Measurements from ENCODE around the gene HCRTR1. TPM values are rescaled to one million over a fixed set of nuclear protein-coding genes. Genes with fewer than 3 reads are reported as not detected.

Gene HCRTR1
- total RNA-seq, 4 donors from 2014 or later, result 0.21 to 2.5 TPM; not detected in 2

GRCh38 chr1:31666263-31666963 is 48.9 kb downstream of the HCRTR1 start:
- Histone ChIP-seq H3K27ac (peak overlapping the region; percentile 53 to 79 (median 70)), H3K27me3 (no peaks in the 10 kb centered on the region), H3K9me3 (no peaks in the 10 kb centered on the region), H3K4me3 (no peak overlapping the region), H3K36me3 (peaks cover 0 to 9% (median 0%) of the 10 kb centered on the region in 3 donors), H3K4me1 (peaks cover 0 to 88% (median 43%) of the 10 kb centered on the region in 4 donors)
- DNase-seq (ENCODE audit: low spot score in 2 of 2), result peak; percentile 21 to 42
- 43 to 55% methylated on average over 10 of the region's 10 CpGs for WGBS, 2 donors
- TF ChIP-seq POLR2A (IDR thresholded peaks at IDR 0.05) (no peak), EP300 (IDR thresholded peaks at IDR 0.05) (no peak), CTCF (IDR thresholded peaks at IDR 0.05) (no peak)

- no peaks in the 10 kb centered on the region for H3K9me3 ChIP-seq
- peaks cover 0 to 9% (median 0%) of the 10 kb centered on the region in 3 donors for H3K36me3 ChIP-seq
- DNase-seq (ENCODE audit: low spot score in 2 of 2), result no peak
- TF ChIP-seq CTCF (IDR thresholded peaks at IDR 0.05) (no peak), POLR2A (IDR thresholded peaks at IDR 0.05) (no peak), EP300 (IDR thresholded peaks at IDR 0.05) (no peak)
- WGBS, 2 donors, result 70% methylated on average over 18 of the region's 19 CpGs
- H3K27me3 ChIP-seq, result no peaks in the 10 kb centered on the region
- H3K27ac ChIP-seq, result peak overlapping the region; percentile 49 to 79 (median 70)
- peaks cover 0 to 88% (median 45%) of the 10 kb centered on the region in 4 donors for H3K4me1 ChIP-seq
- no peak overlapping the region for H3K4me3 ChIP-seq
Observed at GRCh38 chr1:31667065-31667785, 49.7 kb downstream of the HCRTR1 start.

GRCh38 chr1:31668303-31668883 is 50.9 kb downstream of the HCRTR1 start:
- TF ChIP-seq CTCF (IDR thresholded peaks at IDR 0.05), result no peak
- TF ChIP-seq EP300 (IDR thresholded peaks at IDR 0.05), result no peak
- TF ChIP-seq POLR2A (IDR thresholded peaks at IDR 0.05), result no peak
- H3K27ac ChIP-seq, result peak overlapping the region in 2 of 4 donors; percentile 9 to 79
- no peaks in the 10 kb centered on the region for H3K27me3 ChIP-seq
- peaks cover 0 to 11% (median 0%) of the 10 kb centered on the region in 3 donors for H3K36me3 ChIP-seq
- H3K4me1 ChIP-seq, result peaks cover 0 to 94% (median 45%) of the 10 kb centered on the region in 4 donors
- no peak overlapping the region for H3K4me3 ChIP-seq
- DNase-seq (ENCODE audit: low spot score in 2 of 2), result no peak
- WGBS, 2 donors, result 67 to 71% methylated on average over 10 to 11 of the region's 11 CpGs
- H3K9me3 ChIP-seq, result no peaks in the 10 kb centered on the region

GRCh38 chr1:31669433-31669785 is 51.9 kb downstream of the HCRTR1 start:
- Histone ChIP-seq H3K9me3 (no peaks in the 10 kb centered on the region), H3K4me1 (peaks cover 0 to 92% (median 43%) of the 10 kb centered on the region in 4 donors), H3K27me3 (no peaks in the 10 kb centered on the region), H3K4me3 (peak overlapping the region in 1 of 4 donors; percentile 20), H3K36me3 (peaks cover 0 to 17% (median 0%) of the 10 kb centered on the region in 3 donors), H3K27ac (peak overlapping the region; percentile 51 to 79 (median 72))
- 60 to 64% methylated on average over 7 of the region's 7 CpGs for WGBS, 2 donors
- DNase-seq (ENCODE audit: low spot score in 2 of 2), result no peak
- TF ChIP-seq POLR2A (IDR thresholded peaks at IDR 0.05) (no peak), EP300 (IDR thresholded peaks at IDR 0.05) (no peak)

GRCh38 chr1:31669786-31670592 is 52.5 kb downstream of the HCRTR1 start:
- TF ChIP-seq EP300 (IDR thresholded peaks at IDR 0.05), result peak in 1 of 2 donors; percentile 28
- TF ChIP-seq POLR2A (IDR thresholded peaks at IDR 0.05), result no peak
- no peak for TF ChIP-seq CTCF (IDR thresholded peaks at IDR 0.05)
- H3K27ac ChIP-seq, result peak overlapping the region; percentile 51 to 79 (median 72)
- DNase-seq (ENCODE audit: low spot score in 2 of 2), result peak; percentile 69 to 73

More at GRCh38 chr1:31669786-31670592, 52.5 kb downstream of the HCRTR1 start:
- peaks cover 0 to 21% (median 0%) of the 10 kb centered on the region in 3 donors for H3K36me3 ChIP-seq
- peak overlapping the region; percentile 8 to 20 (median 14) for H3K4me3 ChIP-seq
- peaks cover 0 to 87% (median 43%) of the 10 kb centered on the region in 4 donors for H3K4me1 ChIP-seq
- 12 to 20% methylated on average over 30 of the region's 30 CpGs for WGBS, 2 donors
- H3K27me3 ChIP-seq, result no peaks in the 10 kb centered on the region
- no peaks in the 10 kb centered on the region for H3K9me3 ChIP-seq

Data from tibial nerve (tissue), 4 donors.